ENCODE results near the gene PPP2R5C.

DNA sequence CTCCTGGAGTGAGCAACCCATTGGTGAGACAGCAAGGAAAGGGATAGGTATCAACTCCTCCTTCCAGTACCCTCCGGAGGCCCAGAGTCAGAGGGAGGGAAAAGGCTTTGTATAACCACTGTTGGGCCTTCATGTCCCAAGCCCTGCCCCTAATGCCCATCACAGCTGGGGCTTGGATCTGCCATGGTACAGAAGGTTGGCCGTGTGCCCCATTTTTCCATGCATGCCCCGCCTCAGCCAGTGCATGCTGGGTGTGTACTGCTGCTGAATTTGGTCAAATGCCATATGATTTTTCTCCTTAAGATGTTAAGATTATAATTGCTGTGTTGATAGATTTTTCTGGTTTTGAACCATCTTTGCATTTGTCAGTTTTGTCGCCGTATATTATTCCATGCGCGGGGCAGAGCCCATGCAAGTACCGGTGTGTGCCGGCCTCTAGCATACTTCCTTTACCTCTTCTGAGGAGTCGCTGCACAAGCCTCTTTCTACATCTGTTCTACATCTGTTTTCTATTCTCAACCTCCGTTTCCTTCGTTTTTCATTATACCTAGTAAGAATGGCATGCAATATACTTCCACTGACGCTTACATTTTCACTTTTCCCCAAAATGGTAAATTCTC, 26.6 kb downstream of the PPP2R5C start:
- TF ChIP-seq CTCF (IDR thresholded peaks at IDR 0.05) (no peak), POLR2AphosphoS5 (IDR thresholded peaks at IDR 0.05) (no peak), POLR2A (IDR thresholded peaks at IDR 0.05) (no peak), EP300 (IDR thresholded peaks at IDR 0.05) (no peak)
